ENCODE measurements around the gene CHST2. TPM values are rescaled to one million over a fixed set of nuclear protein-coding genes. Genes with fewer than 3 reads are reported as not detected.
A peak's percentile ranks its signal among the peaks of the same experiment; 100 is the strongest.
"Not testable (repeated sequence)": the region's sequence is repeated elsewhere in the genome, so short reads cannot be mapped to it uniquely, and the experiment has no call there.

The CHST2 gene, protein sequence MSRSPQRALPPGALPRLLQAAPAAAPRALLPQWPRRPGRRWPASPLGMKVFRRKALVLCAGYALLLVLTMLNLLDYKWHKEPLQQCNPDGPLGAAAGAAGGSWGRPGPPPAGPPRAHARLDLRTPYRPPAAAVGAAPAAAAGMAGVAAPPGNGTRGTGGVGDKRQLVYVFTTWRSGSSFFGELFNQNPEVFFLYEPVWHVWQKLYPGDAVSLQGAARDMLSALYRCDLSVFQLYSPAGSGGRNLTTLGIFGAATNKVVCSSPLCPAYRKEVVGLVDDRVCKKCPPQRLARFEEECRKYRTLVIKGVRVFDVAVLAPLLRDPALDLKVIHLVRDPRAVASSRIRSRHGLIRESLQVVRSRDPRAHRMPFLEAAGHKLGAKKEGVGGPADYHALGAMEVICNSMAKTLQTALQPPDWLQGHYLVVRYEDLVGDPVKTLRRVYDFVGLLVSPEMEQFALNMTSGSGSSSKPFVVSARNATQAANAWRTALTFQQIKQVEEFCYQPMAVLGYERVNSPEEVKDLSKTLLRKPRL
- 10 to 100 TPM; 16.3 to 26.9 TPM for total RNA-seq

DNA sequence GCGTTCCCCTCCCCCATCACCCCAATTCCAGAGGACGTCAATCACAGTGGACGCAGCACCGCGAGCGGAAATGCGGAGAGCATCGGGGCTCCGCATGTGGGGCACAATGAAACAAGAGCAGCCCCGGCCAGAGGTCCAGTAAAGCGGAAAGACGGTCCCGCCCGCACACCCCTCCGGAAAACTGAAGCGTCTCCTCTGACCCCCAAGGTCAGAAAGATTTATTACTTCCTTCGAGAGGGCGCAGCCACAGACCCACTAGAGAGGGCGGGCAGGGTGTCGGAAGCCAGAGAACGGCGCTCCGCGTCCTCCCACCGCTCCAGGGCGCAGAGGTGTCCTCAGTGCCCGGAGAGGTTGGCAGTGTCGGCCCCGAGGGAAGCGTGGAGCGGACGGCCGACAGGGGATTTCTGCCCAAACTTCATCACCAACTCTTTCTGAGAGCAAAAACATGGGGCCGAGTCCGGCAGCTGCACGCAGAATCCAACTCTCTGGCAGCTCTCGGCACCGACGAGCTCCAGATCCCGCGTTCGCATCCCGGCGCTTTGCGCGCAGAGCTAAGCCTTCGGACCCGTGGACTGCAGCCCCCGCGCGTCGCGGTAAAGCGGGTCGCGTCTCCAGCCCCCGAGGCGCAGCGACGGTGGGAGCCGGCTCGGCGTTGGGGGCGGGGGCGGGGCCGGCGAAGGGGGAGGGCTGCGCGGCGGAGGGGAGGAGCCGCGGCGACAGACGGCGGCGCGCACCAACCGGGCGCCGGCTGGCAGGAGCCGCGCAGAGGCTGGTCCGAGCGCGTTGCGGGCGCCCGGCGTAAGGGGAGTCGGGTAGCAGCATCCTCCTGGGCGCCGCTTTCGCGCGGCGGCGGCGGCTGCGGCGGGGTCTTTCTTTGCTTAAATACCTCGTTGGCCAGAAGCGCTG, at the start of gene CHST2:
TSS of gene CHST2 (plus strand) at position 763 of the 906 bp plus-strand sequence. CDS start 1,046 bp downstream, outside the sequence.
- peak; percentile 86 for DNase-seq (ENCODE audit: low spot score)
- ATAC-seq: peak; percentile 90 to 93
- Mint-ChIP-seq H3K36me3 (peaks cover 6% of the 10 kb centered on the region), H3K4me1 (ENCODE audit: low read depth in 2 of 2) (peaks cover 25 to 32% of the 10 kb centered on the region in 2 donors), H3K27ac (peak within 1 kb of the TSS; percentile 77 to 88), H3K9me3 (no peaks in the 10 kb centered on the region), H3K27me3 (no peaks in the 10 kb centered on the region), H3K4me3 (peak within 1 kb of the TSS; percentile 94)

DNA sequence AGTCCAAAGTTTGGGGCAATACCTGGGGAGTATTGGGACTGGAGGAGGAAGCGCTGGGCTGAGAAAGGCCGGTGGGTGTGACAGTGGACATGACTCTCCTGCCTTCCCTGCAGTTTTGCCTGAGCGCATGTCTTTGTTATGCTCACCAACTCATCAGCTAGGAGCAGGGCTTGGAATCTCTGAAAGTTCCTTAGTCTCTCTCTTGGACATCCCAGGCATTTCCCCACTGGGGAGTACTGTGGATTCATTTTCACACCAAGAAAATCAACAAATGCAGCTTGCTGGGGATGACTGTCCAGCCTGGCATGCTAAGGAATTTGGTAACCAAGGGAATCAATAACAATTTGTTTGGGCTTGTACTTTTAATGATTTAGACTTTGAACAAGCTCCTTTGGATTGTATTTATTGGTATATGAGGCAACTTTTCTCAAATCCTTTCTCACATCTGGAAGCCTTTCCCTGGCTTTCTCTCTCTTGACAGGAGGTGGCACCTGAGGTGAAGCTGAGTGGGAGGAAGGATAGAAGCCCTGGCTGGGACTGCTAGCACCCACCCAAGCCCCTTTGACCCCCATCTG, 48.5 kb upstream of the CHST2 start:
- H3K36me3 Mint-ChIP-seq: no peaks in the 10 kb centered on the region

DNA sequence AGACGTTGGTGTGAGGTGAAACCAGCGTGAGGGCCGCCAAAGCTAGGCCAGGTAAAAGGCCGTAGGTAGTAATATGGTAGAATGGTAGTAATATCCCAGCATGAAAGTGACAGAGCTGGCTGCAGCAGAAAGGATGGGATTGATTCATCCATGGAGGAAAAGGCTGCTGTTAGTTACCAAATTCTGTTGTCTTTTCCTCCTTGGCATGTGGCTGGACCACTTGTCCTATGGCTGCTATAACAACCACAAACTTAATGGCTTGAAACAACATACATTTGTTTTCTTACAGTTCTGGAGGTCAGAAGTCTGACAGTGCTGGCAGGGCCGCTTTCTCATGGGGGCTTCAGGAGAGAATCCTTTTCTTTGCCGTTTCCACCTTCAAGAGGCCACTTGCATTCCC, 47.8 kb upstream of the CHST2 start:
- H3K27ac Mint-ChIP-seq: no peak overlapping the region
- peaks cover 0 to 3% of the 10 kb centered on the region in 2 donors for H3K27me3 Mint-ChIP-seq
- H3K9me3 Mint-ChIP-seq: no peaks in the 10 kb centered on the region
- no peak for DNase-seq (ENCODE audit: low spot score)
- no peak for ATAC-seq
- peaks cover 0 to 2% of the 10 kb centered on the region in 2 donors for H3K4me1 Mint-ChIP-seq (ENCODE audit: low read depth in 2 of 2)
- H3K4me3 Mint-ChIP-seq: no peak overlapping the region
- no peaks in the 10 kb centered on the region for H3K36me3 Mint-ChIP-seq

More for the DNA sequence above, 48.5 kb upstream of the CHST2 start:
- peaks cover 0 to 3% of the 10 kb centered on the region in 2 donors for H3K27me3 Mint-ChIP-seq
- no peaks in the 10 kb centered on the region for H3K9me3 Mint-ChIP-seq
- peaks cover 0 to 2% of the 10 kb centered on the region in 2 donors for H3K4me1 Mint-ChIP-seq (ENCODE audit: low read depth in 2 of 2)
- H3K27ac Mint-ChIP-seq: no peak overlapping the region
- DNase-seq (ENCODE audit: low spot score) (no peak), ATAC-seq (no peak)
- no peak overlapping the region for H3K4me3 Mint-ChIP-seq

DNA sequence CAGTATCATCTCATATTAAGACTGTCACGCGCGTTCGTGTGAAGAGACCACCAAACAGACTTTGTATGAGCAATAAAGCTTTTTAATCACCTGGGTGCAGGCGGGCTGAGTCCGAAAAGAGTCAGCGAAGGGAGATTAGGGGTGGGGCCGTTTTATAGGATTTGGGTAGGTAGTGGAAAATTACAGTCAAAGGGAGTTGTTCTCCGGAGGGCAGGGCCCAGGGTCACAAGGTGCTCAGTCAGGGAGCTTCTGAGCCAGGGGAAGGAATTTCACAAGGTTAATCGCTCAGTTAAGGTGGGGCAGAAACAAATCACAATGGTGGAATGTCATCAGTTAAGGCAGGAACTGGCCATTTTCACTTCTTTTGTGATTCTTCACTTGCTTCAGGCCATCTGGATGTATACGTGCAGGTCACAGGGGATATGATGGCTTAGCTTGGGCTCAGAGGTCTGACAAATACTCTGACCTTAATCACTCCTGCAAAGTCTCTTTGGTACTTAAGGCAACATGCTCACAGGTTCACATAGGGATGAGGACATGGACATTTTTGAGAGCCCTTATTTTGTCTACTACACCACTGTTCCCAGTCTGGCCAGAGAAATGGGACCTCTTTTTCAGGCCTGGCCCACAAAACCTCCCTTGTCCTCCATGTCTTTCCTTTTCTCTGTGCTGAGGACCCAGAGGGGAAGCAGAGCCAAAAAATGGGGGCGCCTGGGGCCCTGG, 47.1 kb upstream of the CHST2 start:
- not testable (repeated sequence) for DNase-seq (ENCODE audit: low spot score); H3K4me3 Mint-ChIP-seq; H3K27ac Mint-ChIP-seq; ATAC-seq; H3K27me3 Mint-ChIP-seq; H3K4me1 Mint-ChIP-seq (ENCODE audit: low read depth in 2 of 2); H3K36me3 Mint-ChIP-seq; H3K9me3 Mint-ChIP-seq

DNA sequence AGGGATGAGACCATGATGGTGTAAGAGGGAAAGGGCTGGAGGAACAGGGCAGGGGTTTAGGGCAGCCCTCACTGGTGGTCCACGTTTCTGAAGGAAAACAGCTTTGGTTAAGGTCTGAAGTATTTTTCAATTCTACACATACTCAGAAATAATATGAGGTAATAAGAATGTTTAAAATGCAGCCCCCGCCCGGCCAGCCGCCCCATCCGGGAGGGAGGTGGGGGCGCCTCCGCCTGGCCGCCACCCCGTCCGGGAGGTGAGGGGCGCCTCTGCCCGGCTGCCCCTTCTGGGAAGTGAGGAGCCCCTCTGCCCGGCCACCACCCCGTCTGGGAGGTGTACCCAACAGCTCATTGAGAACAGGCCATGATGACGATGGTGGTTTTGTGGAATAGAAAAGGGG, 46.0 kb upstream of the CHST2 start:
- H3K4me1 Mint-ChIP-seq (ENCODE audit: low read depth in 2 of 2); H3K4me3 Mint-ChIP-seq; H3K27ac Mint-ChIP-seq; H3K36me3 Mint-ChIP-seq; H3K27me3 Mint-ChIP-seq; ATAC-seq; DNase-seq (ENCODE audit: low spot score); H3K9me3 Mint-ChIP-seq: not testable (repeated sequence)

DNA sequence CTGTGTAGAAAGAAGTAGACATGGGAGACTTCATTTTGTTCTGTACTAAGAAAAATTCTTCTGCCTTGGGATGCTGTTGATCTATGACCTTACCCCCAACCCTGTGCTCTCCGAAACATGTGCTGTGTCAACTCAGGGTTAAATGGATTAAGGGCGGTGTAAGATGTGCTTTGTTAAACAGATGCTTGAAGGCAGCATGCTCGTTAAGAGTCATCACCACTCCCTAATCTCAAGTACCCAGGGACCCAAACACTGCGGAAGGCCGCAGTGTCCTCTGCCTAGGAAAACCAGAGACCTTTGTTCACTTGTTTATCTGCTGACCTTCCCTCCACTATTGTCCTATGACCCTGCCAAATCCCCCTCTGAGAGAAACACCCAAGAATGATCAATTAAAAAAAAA, 45.6 kb upstream of the CHST2 start:
- not testable (repeated sequence) for H3K4me1 Mint-ChIP-seq (ENCODE audit: low read depth in 2 of 2); H3K9me3 Mint-ChIP-seq; ATAC-seq; H3K27me3 Mint-ChIP-seq; H3K4me3 Mint-ChIP-seq; H3K36me3 Mint-ChIP-seq; DNase-seq (ENCODE audit: low spot score); H3K27ac Mint-ChIP-seq

DNA sequence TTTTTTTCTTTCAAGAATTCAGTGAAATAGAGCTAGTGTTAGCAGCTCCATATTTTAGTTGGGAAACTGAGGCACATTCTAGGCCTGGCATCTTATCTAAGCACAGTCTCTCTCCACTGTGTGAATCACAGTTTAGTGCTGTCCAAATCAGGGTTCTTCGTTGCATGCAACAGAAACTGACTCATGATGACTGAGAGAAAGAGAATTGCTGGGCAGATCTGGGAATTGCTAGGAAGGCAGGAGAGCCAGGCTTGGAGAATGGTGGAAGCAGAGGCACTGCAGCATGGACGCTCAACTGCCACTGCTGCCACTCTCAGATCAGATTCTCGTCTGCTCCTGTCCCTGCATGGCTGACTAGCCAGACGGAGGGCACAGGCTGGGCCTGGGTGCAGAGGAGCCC, 40.7 kb upstream of the CHST2 start:
- ATAC-seq (no peak), DNase-seq (ENCODE audit: low spot score) (no peak)
- no peak overlapping the region for H3K27ac Mint-ChIP-seq
- peaks cover 0 to 2% of the 10 kb centered on the region in 2 donors for H3K27me3 Mint-ChIP-seq
- H3K9me3 Mint-ChIP-seq: no peaks in the 10 kb centered on the region
- H3K4me3 Mint-ChIP-seq: no peak overlapping the region
- H3K36me3 Mint-ChIP-seq: no peaks in the 10 kb centered on the region
- H3K4me1 Mint-ChIP-seq (ENCODE audit: low read depth in 2 of 2): peaks cover 6 to 9% of the 10 kb centered on the region in 2 donors

DNA sequence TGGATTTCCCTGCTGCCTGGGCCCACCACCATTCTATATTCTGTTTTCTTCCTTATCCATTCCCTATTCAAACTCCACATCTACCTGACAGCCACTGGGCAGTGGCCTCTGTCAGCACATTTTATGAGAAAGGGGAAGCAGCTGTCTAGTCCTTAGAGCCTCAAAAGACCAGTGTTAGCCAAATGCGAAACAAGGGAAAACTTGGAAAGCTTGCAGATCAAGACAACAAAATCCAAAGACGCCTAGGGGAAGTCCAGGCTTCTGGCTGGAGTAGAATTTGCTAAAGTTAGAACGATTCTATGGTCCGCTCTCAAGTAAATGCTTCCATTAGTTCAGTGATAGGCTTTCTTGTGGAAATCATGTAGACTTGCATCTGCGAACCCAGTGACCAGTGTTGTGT, 39.4 kb upstream of the CHST2 start:
- Mint-ChIP-seq H3K27ac (no peak overlapping the region), H3K9me3 (no peaks in the 10 kb centered on the region), H3K36me3 (no peaks in the 10 kb centered on the region), H3K4me1 (ENCODE audit: low read depth in 2 of 2) (peaks cover 6 to 16% of the 10 kb centered on the region in 2 donors), H3K27me3 (peaks cover 0 to 2% of the 10 kb centered on the region in 2 donors), H3K4me3 (no peak overlapping the region)
- ATAC-seq (no peak), DNase-seq (ENCODE audit: low spot score) (no peak)

DNA sequence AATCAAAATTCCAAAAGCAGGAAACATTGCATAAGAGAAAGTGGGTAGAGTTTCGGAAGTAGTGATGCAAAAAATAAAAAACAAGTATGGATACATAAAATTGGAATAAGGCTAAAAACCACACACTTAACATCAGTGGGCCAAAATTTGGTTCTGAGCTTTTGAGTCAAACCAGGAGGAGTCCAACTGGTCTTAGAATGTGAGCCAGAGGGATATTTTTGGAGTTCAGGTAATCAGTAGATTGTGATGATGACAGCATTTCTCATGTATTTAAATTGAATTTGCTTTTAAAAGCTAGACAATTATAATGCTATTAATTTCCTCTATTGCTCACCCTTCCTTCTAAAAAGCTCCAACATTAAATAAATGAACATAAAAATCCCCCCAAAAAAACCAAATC, 38.2 kb upstream of the CHST2 start:
- H3K27ac Mint-ChIP-seq: peak overlapping the region in 1 of 2 donors; percentile 51
- H3K9me3 Mint-ChIP-seq: no peaks in the 10 kb centered on the region
- H3K36me3 Mint-ChIP-seq: no peaks in the 10 kb centered on the region
- peaks cover 6 to 16% of the 10 kb centered on the region in 2 donors for H3K4me1 Mint-ChIP-seq (ENCODE audit: low read depth in 2 of 2)
- DNase-seq (ENCODE audit: low spot score): no peak
- peak overlapping the region; percentile 50 for H3K4me3 Mint-ChIP-seq
- H3K27me3 Mint-ChIP-seq: peaks cover 0 to 2% of the 10 kb centered on the region in 2 donors
- ATAC-seq: no peak

DNA sequence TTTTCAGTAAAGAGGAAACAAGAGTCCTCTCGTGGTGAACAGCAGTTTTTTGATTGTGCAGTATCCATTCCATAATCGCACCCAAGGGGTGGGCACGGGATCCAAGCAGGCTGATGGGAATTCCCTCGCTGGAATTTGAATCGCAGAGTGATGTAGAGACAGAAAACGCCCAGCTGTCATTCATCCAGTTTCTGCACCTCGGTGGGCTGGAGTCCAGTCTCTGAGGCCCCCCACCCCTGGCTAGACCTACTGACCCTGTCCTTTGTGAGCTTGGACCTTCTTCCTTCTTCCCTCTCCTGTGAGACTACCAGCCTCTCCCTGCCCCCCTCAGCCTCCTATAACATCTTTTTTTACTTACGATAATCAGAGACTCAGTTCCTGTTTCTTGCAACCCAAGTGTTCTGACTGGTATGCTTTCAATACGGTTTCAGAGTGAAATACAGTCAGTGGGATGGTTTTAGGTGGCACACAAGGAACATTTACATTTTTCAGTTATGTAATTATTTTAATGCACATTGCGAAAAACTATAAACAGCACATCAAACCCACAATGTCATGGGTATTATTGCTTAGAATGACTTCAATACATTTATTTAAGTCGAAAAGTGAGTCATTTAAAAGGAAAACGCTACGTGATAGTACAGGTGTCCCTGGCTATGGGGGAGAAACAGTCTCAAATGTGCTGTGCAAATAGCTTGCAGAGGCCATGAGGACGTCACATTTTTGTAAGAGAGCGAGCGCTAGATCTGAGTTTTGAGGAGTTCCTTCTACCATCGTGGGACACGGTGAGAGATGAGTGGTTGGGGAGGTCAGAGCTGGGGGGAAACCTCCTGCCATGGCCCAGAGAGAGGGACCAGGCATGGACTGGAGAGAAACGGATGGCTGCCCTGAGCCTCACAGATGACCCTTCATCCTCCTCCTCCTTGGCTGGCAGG, 37.5 kb upstream of the CHST2 start:
- no peaks in the 10 kb centered on the region for H3K36me3 Mint-ChIP-seq
- H3K27ac Mint-ChIP-seq: peak overlapping the region; percentile 42 to 51
- ATAC-seq: peak in 1 of 2 donors; percentile 61
- peak overlapping the region; percentile 50 for H3K4me3 Mint-ChIP-seq
- DNase-seq (ENCODE audit: low spot score): no peak
- no peaks in the 10 kb centered on the region for H3K9me3 Mint-ChIP-seq
- H3K27me3 Mint-ChIP-seq: peaks cover 0 to 2% of the 10 kb centered on the region in 2 donors
- H3K4me1 Mint-ChIP-seq (ENCODE audit: low read depth in 2 of 2): peaks cover 6 to 16% of the 10 kb centered on the region in 2 donors

DNA sequence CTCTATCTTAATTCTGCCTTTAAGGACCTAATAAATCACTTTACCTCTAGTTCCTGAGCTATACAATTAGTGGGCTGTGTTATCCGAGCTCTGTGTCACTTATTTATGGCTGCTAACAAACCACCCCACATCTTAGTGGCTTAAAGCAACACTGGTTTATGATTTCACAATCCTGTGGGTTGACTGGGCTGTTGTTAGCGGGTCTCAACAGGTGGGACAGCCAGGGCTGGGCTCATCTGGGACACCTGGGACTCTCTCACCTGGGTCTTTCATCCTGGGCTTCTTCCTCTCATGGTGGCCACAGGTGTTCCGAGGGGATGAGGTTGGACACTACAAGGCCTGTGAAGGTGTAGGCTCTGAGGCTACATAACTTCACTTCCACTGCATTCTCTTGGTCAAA, 35.8 kb upstream of the CHST2 start:
- peaks cover 6 to 18% of the 10 kb centered on the region in 2 donors for H3K4me1 Mint-ChIP-seq (ENCODE audit: low read depth in 2 of 2)
- peak in 1 of 2 donors; percentile 15 for ATAC-seq
- H3K4me3 Mint-ChIP-seq: no peak overlapping the region
- no peaks in the 10 kb centered on the region for H3K9me3 Mint-ChIP-seq
- DNase-seq (ENCODE audit: low spot score): no peak
- H3K27me3 Mint-ChIP-seq: peaks cover 0 to 2% of the 10 kb centered on the region in 2 donors
- no peaks in the 10 kb centered on the region for H3K36me3 Mint-ChIP-seq
- no peak overlapping the region for H3K27ac Mint-ChIP-seq

All from natural killer cell treated with Interleukin-12 subunit alpha and Interleukin-12 subunit beta and Interleukin-15 and Interleukin-18, amount 100 ng/mL, for 72 hours (primary cell).